Nephron (organoid): Measurements from ENCODE around the gene TMEM94.
A peak's percentile ranks its signal among the peaks of the same experiment; 100 is the strongest.

Experiments
- H3K27ac Mint-ChIP-seq, 3 experiments: 2 replicates each; pipeline ENCODE4 v1.8.0; 2020; ENCODE audit warnings: mixed read lengths in 3 of 3, mild to moderate bottlenecking in 2 of 3, moderate library complexity in 1 of 3
- H3K27me3 Mint-ChIP-seq: 2 replicates; pipeline ENCODE4 v1.8.0; 2021; ENCODE audit warnings: low read depth, mild to moderate bottlenecking, moderate library complexity, mixed read lengths
- H3K36me3 Mint-ChIP-seq: 2 replicates; pipeline ENCODE4 v1.8.0; 2020; ENCODE audit warnings: low read depth, mixed read lengths
- H3K4me1 Mint-ChIP-seq: 2 replicates; pipeline ENCODE4 v1.8.0; 2020; ENCODE audit warnings: mixed read lengths
- H3K4me3 Mint-ChIP-seq, 3 experiments: 2 replicates each; pipeline ENCODE4 v1.8.0; 2020; ENCODE audit warnings: mild to moderate bottlenecking in 3 of 3, mixed read lengths in 3 of 3, moderate library complexity in 2 of 3
- H3K9me3 Mint-ChIP-seq: 2 replicates; pipeline ENCODE4 v1.8.0; 2020; ENCODE audit warnings: mixed read lengths
- TF ChIP-seq, protein P1 (sequence below), 3 experiments: fragments of 200-600 bp; sonication (generic); IDR thresholded peaks; one replicate each; pipeline ENCODE4 v1.5.0; 2021; ENCODE audit warnings: antibody characterized with exemption in 3 of 3; ENCODE audit not compliant: unreplicated experiment in 3 of 3

Gene TMEM94

DNA sequence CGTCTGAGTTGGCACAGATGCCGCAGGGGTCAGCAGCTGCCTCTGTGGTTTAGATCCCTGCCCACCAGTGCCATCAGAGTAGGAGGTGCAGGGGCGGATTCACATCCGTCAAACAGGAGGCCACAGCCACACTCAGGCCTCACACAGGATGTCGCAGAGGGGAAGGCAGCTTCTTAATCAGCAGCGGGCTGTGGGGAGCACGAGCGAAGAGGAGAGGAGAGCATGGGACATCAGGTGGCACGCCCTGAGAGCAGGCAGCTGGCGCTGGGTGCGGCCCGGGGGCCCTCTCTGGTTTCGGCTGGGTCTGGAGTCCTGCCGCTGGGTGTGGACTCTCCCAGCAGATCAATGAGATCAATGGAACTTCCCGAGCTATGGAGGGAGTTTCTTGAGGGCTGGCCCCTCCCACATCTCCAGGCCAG lies 78.7 kb downstream of the TMEM94 start:
- TF ChIP-seq, protein P1, sequence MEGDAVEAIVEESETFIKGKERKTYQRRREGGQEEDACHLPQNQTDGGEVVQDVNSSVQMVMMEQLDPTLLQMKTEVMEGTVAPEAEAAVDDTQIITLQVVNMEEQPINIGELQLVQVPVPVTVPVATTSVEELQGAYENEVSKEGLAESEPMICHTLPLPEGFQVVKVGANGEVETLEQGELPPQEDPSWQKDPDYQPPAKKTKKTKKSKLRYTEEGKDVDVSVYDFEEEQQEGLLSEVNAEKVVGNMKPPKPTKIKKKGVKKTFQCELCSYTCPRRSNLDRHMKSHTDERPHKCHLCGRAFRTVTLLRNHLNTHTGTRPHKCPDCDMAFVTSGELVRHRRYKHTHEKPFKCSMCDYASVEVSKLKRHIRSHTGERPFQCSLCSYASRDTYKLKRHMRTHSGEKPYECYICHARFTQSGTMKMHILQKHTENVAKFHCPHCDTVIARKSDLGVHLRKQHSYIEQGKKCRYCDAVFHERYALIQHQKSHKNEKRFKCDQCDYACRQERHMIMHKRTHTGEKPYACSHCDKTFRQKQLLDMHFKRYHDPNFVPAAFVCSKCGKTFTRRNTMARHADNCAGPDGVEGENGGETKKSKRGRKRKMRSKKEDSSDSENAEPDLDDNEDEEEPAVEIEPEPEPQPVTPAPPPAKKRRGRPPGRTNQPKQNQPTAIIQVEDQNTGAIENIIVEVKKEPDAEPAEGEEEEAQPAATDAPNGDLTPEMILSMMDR (IDR thresholded peaks at IDR 0.05; ENCODE audit: unreplicated experiment in 3 of 3): no peak
- H3K27me3 Mint-ChIP-seq: peaks cover 10% of the 10 kb centered on the region
- H3K4me1 Mint-ChIP-seq: peaks cover 10% of the 10 kb centered on the region
- no peak overlapping the region for H3K4me3 Mint-ChIP-seq
- no peaks in the 10 kb centered on the region for H3K36me3 Mint-ChIP-seq
- no peak overlapping the region for H3K27ac Mint-ChIP-seq
- H3K9me3 Mint-ChIP-seq: no peaks in the 10 kb centered on the region

DNA sequence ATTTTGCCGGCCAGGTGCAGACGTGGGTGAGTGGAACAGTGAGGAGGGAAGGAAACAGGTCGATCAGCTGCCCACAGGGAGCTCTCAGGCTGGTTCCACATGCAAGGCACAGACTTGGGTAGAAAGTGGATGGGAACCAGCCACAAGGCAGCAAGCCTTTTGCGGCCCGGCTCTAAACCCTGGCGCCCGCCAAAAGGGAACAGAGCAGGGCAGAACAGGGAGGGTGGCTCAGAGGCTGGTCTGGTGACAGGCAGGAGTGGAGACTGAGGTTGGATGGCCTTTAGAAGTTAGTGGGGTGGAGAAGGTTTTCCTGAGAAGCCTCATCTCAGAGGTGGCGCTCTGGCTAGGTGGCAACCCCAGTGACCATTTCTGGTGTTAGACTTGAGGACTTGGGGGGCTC lies 79.4 kb downstream of the TMEM94 start:
- no peaks in the 10 kb centered on the region for H3K9me3 Mint-ChIP-seq
- H3K4me1 Mint-ChIP-seq: peaks cover 14% of the 10 kb centered on the region
- H3K27me3 Mint-ChIP-seq: peaks cover 10% of the 10 kb centered on the region
- no peak overlapping the region for H3K27ac Mint-ChIP-seq
- no peaks in the 10 kb centered on the region for H3K36me3 Mint-ChIP-seq
- H3K4me3 Mint-ChIP-seq: no peak overlapping the region
- TF ChIP-seq, protein P1 (IDR thresholded peaks at IDR 0.05; ENCODE audit: unreplicated experiment in 3 of 3): no peak

DNA sequence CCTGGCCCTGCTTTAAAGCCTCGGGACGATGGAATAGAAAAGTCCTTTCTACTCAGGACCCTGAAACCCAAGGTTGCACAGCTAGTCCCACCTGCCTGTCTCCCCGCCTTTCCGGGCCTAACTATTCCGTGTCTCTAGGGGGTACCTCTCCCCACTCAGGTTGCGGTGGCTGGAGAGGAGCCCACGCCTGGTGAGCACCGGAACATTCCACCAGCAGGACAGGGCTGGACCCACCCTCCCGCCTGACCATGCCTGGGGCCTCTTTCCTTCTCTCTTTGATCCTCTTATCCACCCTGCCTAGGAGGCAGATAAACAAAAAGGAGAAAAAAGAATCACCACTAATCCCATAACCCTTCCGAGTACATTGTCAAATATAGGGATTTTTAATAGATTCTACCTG lies 79.9 kb downstream of the TMEM94 start:
- Mint-ChIP-seq H3K4me1 (peaks cover 16% of the 10 kb centered on the region), H3K36me3 (no peaks in the 10 kb centered on the region), H3K4me3 (no peak overlapping the region), H3K27ac (no peak overlapping the region), H3K27me3 (peaks cover 10% of the 10 kb centered on the region), H3K9me3 (no peaks in the 10 kb centered on the region)
- TF ChIP-seq, protein P1 (IDR thresholded peaks at IDR 0.05; ENCODE audit: unreplicated experiment in 3 of 3): no peak

DNA sequence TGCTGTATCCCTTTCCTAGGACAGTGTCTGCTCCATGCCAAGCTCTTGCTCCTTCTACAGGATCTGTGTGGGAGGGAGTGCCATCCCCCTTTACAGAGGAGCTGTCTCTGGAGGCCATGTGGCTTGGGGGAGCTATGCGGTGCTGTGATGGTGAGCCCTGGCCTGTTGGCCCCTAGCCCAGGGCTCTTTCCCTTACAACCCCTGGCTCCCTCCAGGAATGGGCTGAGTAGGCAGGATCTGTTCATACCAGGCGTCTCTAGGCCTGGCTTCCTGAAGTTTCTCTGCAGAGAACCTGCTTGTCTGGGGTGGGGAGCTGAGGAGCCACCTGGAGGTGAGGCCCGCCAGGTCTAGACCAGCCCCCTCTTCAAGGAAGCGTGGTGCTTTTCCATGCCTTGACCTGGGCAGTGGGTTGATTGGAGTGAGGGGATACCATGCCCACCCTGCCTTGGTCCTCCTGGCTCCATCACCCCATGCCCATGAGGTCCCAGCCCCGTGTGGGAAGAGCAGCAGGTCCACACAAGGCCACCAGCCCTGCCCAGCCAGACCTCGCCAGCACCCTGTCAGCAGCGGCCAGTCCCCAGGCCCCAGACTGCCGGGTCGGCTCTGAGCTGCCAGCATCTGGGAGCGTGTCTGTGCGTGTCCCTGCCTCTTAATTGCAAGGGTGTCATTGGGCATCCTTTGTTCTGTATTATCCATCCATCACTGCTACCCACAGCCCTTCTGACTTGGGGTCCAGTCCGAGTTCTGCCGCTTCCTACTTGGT lies 83.7 kb downstream of the TMEM94 start:
- Mint-ChIP-seq H3K27ac (peak overlapping the region in 2 of 3 experiments; percentile 76 to 95), H3K27me3 (peaks cover 10% of the 10 kb centered on the region), H3K4me3 (no peak overlapping the region), H3K9me3 (no peaks in the 10 kb centered on the region), H3K36me3 (no peaks in the 10 kb centered on the region), H3K4me1 (peaks cover 17% of the 10 kb centered on the region)
- TF ChIP-seq, protein P1 (IDR thresholded peaks at IDR 0.05; ENCODE audit: unreplicated experiment in 3 of 3): no peak

DNA sequence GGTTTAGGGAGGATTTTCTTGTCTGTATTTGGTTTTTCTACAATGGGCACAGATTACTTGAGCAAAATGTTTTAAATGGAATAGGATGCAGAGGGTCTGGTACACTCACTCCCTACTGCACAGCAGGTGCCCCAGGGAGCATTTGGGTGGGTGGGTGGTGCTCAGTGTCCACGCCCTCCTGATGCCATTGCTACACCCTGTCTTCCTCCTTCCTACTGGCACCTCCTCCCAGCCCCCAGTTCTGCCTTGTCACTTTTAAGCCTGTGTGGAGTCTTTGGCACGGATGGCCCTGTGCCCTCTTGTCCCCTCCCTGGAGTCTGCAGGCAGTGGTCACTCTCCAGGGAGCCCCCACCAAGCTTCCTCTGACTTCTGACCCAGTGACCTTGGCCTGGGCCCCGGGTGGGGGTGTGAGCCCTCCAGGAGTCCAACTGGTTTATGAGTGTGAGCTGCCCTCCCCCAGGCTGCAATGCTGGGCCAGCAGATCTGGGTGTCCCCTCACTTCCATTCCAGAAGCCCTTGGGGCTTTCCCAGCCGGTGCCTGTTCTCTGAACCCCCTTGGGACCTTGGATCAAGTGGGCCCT lies 84.6 kb downstream of the TMEM94 start:
- Mint-ChIP-seq H3K27me3 (peaks cover 10% of the 10 kb centered on the region), H3K4me1 (peaks cover 16% of the 10 kb centered on the region), H3K4me3 (no peak overlapping the region)

More for the DNA sequence above, 84.6 kb downstream of the TMEM94 start:
- H3K27ac Mint-ChIP-seq: peak overlapping the region in 2 of 3 experiments; percentile 76 to 95
- no peaks in the 10 kb centered on the region for H3K36me3 Mint-ChIP-seq
- H3K9me3 Mint-ChIP-seq: no peaks in the 10 kb centered on the region
- TF ChIP-seq, protein P1 (IDR thresholded peaks at IDR 0.05; ENCODE audit: unreplicated experiment in 3 of 3): no peak
